GM12878 (cell line): Measurements from ENCODE around the gene CAPN7. TPM values are rescaled to one million over a fixed set of nuclear protein-coding genes. Genes with fewer than 3 reads are reported as not detected.

Experiments used
- ATAC-seq: fragments of 200-7000 bp; cut with Tn5 transposase; 3 replicates; pipeline ENCODE4 v1.9.1; 2020; ENCODE audit warnings: mild to moderate bottlenecking, moderate library complexity
- BruUV-seq: library from RNA; stranded (reverse); fragments of 400-500 nt; replicated peaks from 2 replicates; lab custom pipeline; 2021; lab: Mats Ljungman, UMichigan
- CTCF ChIA-PET: fragments of 300-600 bp; sonication (Branson Sonifier 250); formaldehyde crosslinking; extraction: SDS; loops from one replicate; lab custom pipeline; 2021; ENCODE audit warnings: inconsistent platforms; lab: Yijun Ruan, JAX
- POLR2A ChIA-PET: fragments of 350-600 bp; formaldehyde crosslinking; extraction: SDS; loops from one replicate; lab custom pipeline; 2021; ENCODE audit warnings: inconsistent platforms; lab: Charles Lee
- RAD21 ChIA-PET: fragments of 300-600 bp; sonication (Branson Sonifier 250); formaldehyde crosslinking; loops from one replicate; lab custom pipeline; 2023; ENCODE audit warnings: antibody characterized with exemption; ENCODE audit not compliant: unreplicated experiment; lab: Charles Lee
- SMC1A ChIA-PET: fragments of 300-600 bp; sonication (Branson Sonifier 250); formaldehyde crosslinking; loops from one replicate; lab custom pipeline; 2023; ENCODE audit not compliant: unreplicated experiment, uncharacterized antibody; lab: Charles Lee
- DNase-seq: peaks from one replicate; pipeline ENCODE4 v3.0.0-alpha.2; 2011; ENCODE audit warnings: low read depth, low spot score
- FAIRE-seq: peaks from 3 replicates; lab custom pipeline; 2011; peaks lifted over from hg19 to GRCh38; lab: Jason Lieb, UNC
- H2AFZ ChIP-seq: 2 replicates; pipeline ENCODE4 v1.6.0; 2011; ENCODE audit warnings: low read depth, low read length, control low read depth; ENCODE audit not compliant: control insufficient read depth
- H3K27ac ChIP-seq: 2 replicates; pipeline ENCODE4 v1.5.1; 2011; ENCODE audit warnings: control low read depth; ENCODE audit not compliant: control insufficient read depth, insufficient read depth
- H3K27me3 ChIP-seq, 2 experiments: replicated peaks in 1 of 2; 2 replicates each; pipeline versions ENCODE4 v1.6.0 to v1.6.1; 2011; ENCODE audit warnings: low read length in 1 of 2; ENCODE audit not compliant: control insufficient read depth in 2 of 2, insufficient read depth in 2 of 2
- H3K36me3 ChIP-seq, 2 experiments: 2 replicates each; pipeline ENCODE4 v1.5.1; 2011; ENCODE audit warnings: low read length in 1 of 2; ENCODE audit not compliant: control insufficient read depth in 2 of 2, insufficient read depth in 2 of 2
- H3K4me1 ChIP-seq: 2 replicates; pipeline ENCODE4 v1.6.1; 2011; ENCODE audit warnings: mild to moderate bottlenecking, low read length, moderate library complexity, mixed read lengths; ENCODE audit not compliant: control insufficient read depth, insufficient read depth
- H3K4me2 ChIP-seq: 2 replicates; pipeline ENCODE4 v1.6.0; 2011; ENCODE audit warnings: control low read depth; ENCODE audit not compliant: control insufficient read depth, insufficient read depth
- H3K4me3 ChIP-seq: fragments of 200-600 bp; sonication (generic); 2 replicates; pipeline ENCODE4 v1.5.1; 2016
- H3K79me2 ChIP-seq: 2 replicates; pipeline ENCODE4 v1.6.0; 2011; ENCODE audit warnings: low read length; ENCODE audit not compliant: control insufficient read depth, insufficient read depth
- H3K9ac ChIP-seq: 2 replicates; pipeline ENCODE4 v1.8.0; 2011; ENCODE audit warnings: low read length, control low read depth, mixed read lengths; ENCODE audit not compliant: control insufficient read depth, insufficient read depth
- H3K9me3 ChIP-seq: replicated peaks from 3 replicates; pipeline ENCODE4 v1.5.1; 2011; ENCODE audit warnings: mild to moderate bottlenecking, low read length; ENCODE audit not compliant: control insufficient read depth, insufficient read depth
- H4K20me1 ChIP-seq: 2 replicates; pipeline ENCODE4 v1.6.0; 2011; ENCODE audit not compliant: control insufficient read depth, insufficient read depth
- ATF7 ChIP-seq: fragments of 450-650 bp; IDR thresholded peaks from 2 replicates; pipeline ENCODE4 v1.6.1; 2016; ENCODE audit warnings: low read depth, mild to moderate bottlenecking
- HCFC1 ChIP-seq: fragments of 150-350 bp; IDR thresholded peaks from 2 replicates; pipeline ENCODE4 v1.6.1; 2014; ENCODE audit warnings: low read length
- HDAC2 ChIP-seq: fragments of 200-600 bp; sonication (generic); IDR thresholded peaks from 2 replicates; pipeline ENCODE4 v1.6.1; 2017
- RAD51 ChIP-seq: fragments of 450-650 bp; IDR thresholded peaks from 2 replicates; pipeline ENCODE4 v1.6.1; 2016; ENCODE audit warnings: moderate library complexity, mild to moderate bottlenecking, inconsistent platforms
- RBBP5 ChIP-seq: fragments of 200-600 bp; sonication (generic); conservative IDR thresholded peaks from 2 replicates; pipeline ENCODE4 v1.6.1; 2016
- WGBS: methylation state at CpG from one replicate; pipeline ENCODE4 v1.1.6; 2016; ENCODE audit warnings: low lambda C conversion rate; ENCODE audit not compliant: insufficient replicate concordance, insufficient coverage; ENCODE audit errors: missing lambda C conversion rate; 5-methylcytosine and 5-hydroxymethylcytosine counted together
- in situ Hi-C: fragments of 300-500 bp; cut with MboI; formaldehyde crosslinking; loops from 9 replicates; pipeline ENCODE4 v1.14.3; 2018; ENCODE audit warnings: mixed read lengths
- intact Hi-C: fragments of 100-400 bp; cut with micrococcal nuclease; formaldehyde crosslinking; loops from one replicate; pipeline ENCODE4 v1.14.2; 2022; ENCODE audit not compliant: unreplicated experiment
- polyA plus RNA-seq, 11 experiments: library from polyadenylated mRNA; depleted of rRNA in 4 of 11; unstranded in 6 of 11; stranded (reverse) in 5 of 11; fragments of >200 nt; fragmentation: Nextera tagmentation in 4 of 11; fragmentation: Illumina TruSeq in 1 of 11; extraction: Ambion mirVana in 4 of 11; extraction: Trizol in 1 of 11; gene quantifications; 1 replicate in 1 of 11; 2 replicates in 10 of 11; pipeline versions ENCODE4 v1.2.1 to v1.2.3, GENCODE V29; 2011 to 2016; ENCODE audit warnings: inconsistent platforms in 2 of 11, missing spikeins in 2 of 11, low read depth in 1 of 11
- total RNA-seq, 4 experiments: library from RNA; depleted of rRNA in 3 of 4; stranded (reverse); fragments of >200 nt in 3 of 4; fragmentation: Illumina TruSeq in 1 of 4; extraction: Trizol in 1 of 4; gene quantifications; 2 replicates each; pipeline versions ENCODE4 v1.2.1 to v1.2.3, GENCODE V29; 2013 to 2021
- TF ChIP-seq, protein P1 (sequence below): fragments of 450-650 bp; IDR thresholded peaks from 2 replicates; pipeline ENCODE4 v1.6.1; 2016; ENCODE audit warnings: mild to moderate bottlenecking
- TF ChIP-seq, protein P2 (sequence below): fragments of 150-350 bp; IDR thresholded peaks from 2 replicates; pipeline ENCODE4 v1.6.1; 2016; ENCODE audit warnings: low read depth, low read length

Gene CAPN7
- total and polyA plus RNA-seq, 10 of the 15 experiments (the other 5 are each of a cell fraction or from before 2014, with no cell fraction given): 5.3 to 27.0 (median 18.2) TPM

GRCh38 chr3:15221574-15222217, 15.7 kb downstream of the CAPN7 start (continued):
- TF ChIP-seq, protein P1, sequence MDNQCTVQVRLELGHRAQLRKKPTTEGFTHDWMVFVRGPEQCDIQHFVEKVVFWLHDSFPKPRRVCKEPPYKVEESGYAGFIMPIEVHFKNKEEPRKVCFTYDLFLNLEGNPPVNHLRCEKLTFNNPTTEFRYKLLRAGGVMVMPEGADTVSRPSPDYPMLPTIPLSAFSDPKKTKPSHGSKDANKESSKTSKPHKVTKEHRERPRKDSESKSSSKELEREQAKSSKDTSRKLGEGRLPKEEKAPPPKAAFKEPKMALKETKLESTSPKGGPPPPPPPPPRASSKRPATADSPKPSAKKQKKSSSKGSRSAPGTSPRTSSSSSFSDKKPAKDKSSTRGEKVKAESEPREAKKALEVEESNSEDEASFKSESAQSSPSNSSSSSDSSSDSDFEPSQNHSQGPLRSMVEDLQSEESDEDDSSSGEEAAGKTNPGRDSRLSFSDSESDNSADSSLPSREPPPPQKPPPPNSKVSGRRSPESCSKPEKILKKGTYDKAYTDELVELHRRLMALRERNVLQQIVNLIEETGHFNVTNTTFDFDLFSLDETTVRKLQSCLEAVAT: no peak
- TF ChIP-seq, protein P2, sequence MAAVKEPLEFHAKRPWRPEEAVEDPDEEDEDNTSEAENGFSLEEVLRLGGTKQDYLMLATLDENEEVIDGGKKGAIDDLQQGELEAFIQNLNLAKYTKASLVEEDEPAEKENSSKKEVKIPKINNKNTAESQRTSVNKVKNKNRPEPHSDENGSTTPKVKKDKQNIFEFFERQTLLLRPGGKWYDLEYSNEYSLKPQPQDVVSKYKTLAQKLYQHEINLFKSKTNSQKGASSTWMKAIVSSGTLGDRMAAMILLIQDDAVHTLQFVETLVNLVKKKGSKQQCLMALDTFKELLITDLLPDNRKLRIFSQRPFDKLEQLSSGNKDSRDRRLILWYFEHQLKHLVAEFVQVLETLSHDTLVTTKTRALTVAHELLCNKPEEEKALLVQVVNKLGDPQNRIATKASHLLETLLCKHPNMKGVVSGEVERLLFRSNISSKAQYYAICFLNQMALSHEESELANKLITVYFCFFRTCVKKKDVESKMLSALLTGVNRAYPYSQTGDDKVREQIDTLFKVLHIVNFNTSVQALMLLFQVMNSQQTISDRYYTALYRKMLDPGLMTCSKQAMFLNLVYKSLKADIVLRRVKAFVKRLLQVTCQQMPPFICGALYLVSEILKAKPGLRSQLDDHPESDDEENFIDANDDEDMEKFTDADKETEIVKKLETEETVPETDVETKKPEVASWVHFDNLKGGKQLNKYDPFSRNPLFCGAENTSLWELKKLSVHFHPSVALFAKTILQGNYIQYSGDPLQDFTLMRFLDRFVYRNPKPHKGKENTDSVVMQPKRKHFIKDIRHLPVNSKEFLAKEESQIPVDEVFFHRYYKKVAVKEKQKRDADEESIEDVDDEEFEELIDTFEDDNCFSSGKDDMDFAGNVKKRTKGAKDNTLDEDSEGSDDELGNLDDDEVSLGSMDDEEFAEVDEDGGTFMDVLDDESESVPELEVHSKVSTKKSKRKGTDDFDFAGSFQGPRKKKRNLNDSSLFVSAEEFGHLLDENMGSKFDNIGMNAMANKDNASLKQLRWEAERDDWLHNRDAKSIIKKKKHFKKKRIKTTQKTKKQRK: no peak
- TF ChIP-seq HCFC1: no peak
- TF ChIP-seq RAD51: no peak

DNA sequence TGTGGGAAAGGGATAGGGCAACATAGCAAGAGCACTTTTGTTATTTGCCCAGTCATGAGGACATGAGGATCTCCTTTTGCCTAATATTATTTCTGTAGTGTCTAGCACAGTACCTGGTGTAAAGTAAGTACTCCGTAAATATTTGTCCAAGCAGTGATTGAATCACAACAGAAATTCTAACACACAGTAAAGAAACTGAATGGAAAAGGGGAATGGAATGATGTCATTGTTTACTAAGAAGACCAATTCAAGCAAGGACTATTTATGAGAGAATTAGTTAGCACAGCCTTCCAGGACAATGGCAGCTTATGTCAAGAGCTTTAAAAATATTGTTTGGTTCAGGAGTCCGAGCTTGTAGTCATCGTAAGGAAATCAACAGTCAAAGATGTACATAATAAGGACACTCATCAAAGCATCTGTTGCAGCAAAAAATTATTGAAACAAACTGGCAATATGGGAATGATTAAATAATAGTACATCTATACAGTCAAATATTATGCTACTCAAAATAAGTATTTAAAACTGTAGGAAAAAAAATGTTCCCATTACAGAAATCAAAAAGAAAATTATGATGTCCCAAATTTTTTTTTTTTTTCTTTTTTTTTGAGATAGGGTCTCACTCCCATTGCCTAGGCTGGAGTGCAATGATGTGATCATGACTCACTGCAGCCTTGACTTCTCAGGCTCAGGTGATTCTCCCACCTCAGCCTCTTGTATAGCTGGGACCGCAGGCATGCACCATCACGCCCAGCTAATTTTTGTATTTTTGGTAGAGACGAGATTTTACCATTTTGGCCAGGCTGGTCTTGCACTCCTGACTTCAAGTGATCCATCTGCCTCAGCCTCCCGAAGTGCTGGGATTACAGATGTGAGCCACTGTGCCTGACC, 17.9 kb downstream of the CAPN7 start:
- ATAC-seq: no peak
- Histone ChIP-seq H3K36me3 (peaks cover 2 to 17% of the 10 kb centered on the region in 2 experiments), H3K9ac (no peak overlapping the region), H3K27ac (no peak overlapping the region), H3K9me3 (no peaks in the 10 kb centered on the region), H3K27me3 (no peaks in the 10 kb centered on the region), H3K4me3 (no peak overlapping the region), H2AFZ (no peak overlapping the region), H3K79me2 (no peaks in the 10 kb centered on the region), H3K4me2 (no peak overlapping the region), H3K4me1 (no peaks in the 10 kb centered on the region), H4K20me1 (no peaks in the 10 kb centered on the region)
- TSS peak; percentile 29 for BruUV-seq
- 95% methylated on average over 7 of the region's 7 CpGs for WGBS
- ChIA-PET POLR2A (no interaction called here), SMC1A (interaction anchor here (0.7 to 1.5 kb wide), 3 partner anchors 15 to 191 kb away, joined by 3 read pairs; no protein-coding TSS in a partner anchor), CTCF (interaction anchor here (0.8 to 1.5 kb wide), 4 partner anchors 20 to 122 kb away, joined by 3 to 5 read pairs (median 4); no protein-coding TSS in a partner anchor), RAD21 (no interaction called here)
- intact Hi-C loops (no loop called here), in situ Hi-C loops (no loop called here)
- TF ChIP-seq HDAC2: no peak
- TF ChIP-seq ATF7: peak; percentile 23; the same call in 1 of the 2 replicates
- TF ChIP-seq RBBP5: no peak
- DNase-seq: no peak
- no peak for FAIRE-seq
